Spleen (tissue), 7 donors: ENCODE data around the gene CADPS2.

Experiments
- CTCF ChIP-seq, 11 experiments: fragments of 200-600 bp in 7 of 11; fragments of 450-650 bp in 4 of 11; sonication (generic) in 4 of 11; IDR thresholded peaks in 8 of 11; conservative IDR thresholded peaks in 3 of 11; 1 replicate in 7 of 11; 2 replicates in 4 of 11; pipeline versions ENCODE4 v1.4.0 to v1.8.0; 2016 to 2021; ENCODE audit warnings: antibody characterized with exemption in 11 of 11, inconsistent platforms in 4 of 11, mild to moderate bottlenecking in 1 of 11
- POLR2A ChIP-seq, 3 donors: fragments of 450-650 bp; IDR thresholded peaks; one replicate each; pipeline ENCODE4 v1.5.1; 2017; ENCODE audit warnings: antibody characterized with exemption in 3 of 3, mild to moderate bottlenecking in 1 of 3
- POLR2AphosphoS5 ChIP-seq, 3 donors: sonication (generic); formaldehyde crosslinking; IDR thresholded peaks; one replicate each; pipeline ENCODE4 v1.5.1; 2017; ENCODE audit warnings: antibody characterized with exemption in 3 of 3
- donor health status: DM: no; HTN: no; CAD: no; lungs with moderate emphysema.
- donor health status: DM: no; HTN: no; CAD: no.
- donor health status: DM: no; HTN: no; CAD: no.

- TF ChIP-seq CTCF (IDR thresholded peaks at IDR 0.05 in 8 of 11, conservative IDR thresholded peaks at IDR 0.05 in 3 of 11) (no peak), POLR2AphosphoS5 (IDR thresholded peaks at IDR 0.05) (no peak), POLR2A (IDR thresholded peaks at IDR 0.05) (no peak)
Observed at GRCh38 chr7:122658856-122659255, 227.4 kb downstream of the CADPS2 start.
